Measurements from ENCODE around the gene PA2G4.
"Not testable (repeated sequence)": the region's sequence is repeated elsewhere in the genome, so short reads cannot be mapped to it uniquely, and the experiment has no call there.

The PA2G4 gene

DNA sequence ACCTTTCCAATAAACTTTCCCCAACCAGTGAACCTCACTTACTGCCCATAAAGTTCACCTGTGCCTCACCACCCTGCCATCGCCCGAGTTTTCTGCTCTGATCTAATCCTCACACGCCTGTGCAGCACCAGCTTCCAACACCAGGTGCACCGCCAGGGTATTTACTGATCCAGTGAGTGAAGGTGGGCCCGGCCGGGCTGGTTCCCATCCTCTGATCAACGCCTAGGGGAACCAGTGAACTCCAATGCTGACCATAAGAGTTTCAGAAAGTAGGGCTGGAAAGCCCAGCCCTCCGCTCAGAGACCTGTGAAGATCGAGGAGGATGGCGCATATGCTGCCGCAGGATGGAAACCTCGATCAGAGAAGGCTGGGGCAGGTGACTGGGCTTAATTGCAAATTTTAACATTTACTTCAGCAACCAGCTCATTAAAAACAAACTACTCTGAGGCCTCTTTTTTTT is 47.3 kb downstream of the PA2G4 start:
- peak overlapping the region; percentile 81 for H3K27ac ChIP-seq (ENCODE audit: low read depth, low read length)

DNA sequence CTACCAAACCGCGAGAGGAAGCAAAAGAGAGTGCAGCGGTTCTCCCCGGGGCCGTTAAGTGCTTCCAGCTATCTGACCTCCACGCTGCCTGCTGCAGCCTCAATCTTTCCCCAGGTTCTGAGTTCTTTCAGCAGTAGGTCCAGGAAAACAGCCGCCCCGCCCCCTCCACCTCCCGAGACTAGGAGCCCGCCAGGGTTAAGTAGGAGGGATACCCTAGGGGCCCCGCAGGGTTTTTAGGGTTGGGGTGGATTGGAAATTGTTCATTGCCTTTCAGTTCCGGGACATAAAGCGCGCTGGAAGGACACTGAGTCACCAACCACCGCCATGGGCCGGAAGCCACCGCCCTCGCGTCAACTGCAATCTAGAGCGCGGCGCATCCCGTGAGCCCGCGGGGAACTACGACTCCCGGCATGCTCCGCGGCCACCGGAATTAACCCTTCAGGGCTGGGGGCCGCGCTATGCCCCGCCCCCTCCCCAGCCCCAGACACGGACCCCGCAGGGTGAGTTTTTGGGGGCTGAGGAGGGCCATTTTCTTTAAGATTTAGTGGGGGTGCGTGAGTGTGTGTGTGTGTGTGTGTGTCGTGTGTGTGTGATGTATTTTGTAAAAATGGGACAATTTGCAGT is 47.9 kb downstream of the PA2G4 start, which contains the start of gene MYL6B:
Gene MYL6B, plus strand, starts transcription at position 456 of the 624 bp plus-strand sequence. CDS start 1,332 bp downstream, outside the sequence.
- Histone ChIP-seq H3K4me1 (ENCODE audit: control insufficient read depth in 1 of 2, insufficient read depth in 2 of 2, low read length in 2 of 2) (peaks cover 31% of the 10 kb centered on the region in 2 donors), H3K27ac (ENCODE audit: low read depth, low read length) (peak within 1 kb of the TSS; percentile 81), H3K27me3 (ENCODE audit: control insufficient read depth in 1 of 2, insufficient read depth in 2 of 2, low read length in 2 of 2) (no peaks in the 10 kb centered on the region), H3K9ac (ENCODE audit: low read depth in 1 of 2, low read length in 2 of 2) (peak within 1 kb of the TSS; percentile 79 to 85), H3K9me3 (ENCODE audit: control insufficient read depth in 1 of 2, low read length in 2 of 2) (no peaks in the 10 kb centered on the region), H3K4me3 (ENCODE audit: low read depth in 1 of 2, low read length in 2 of 2) (peak within 1 kb of the TSS; percentile 62 to 93), H3K36me3 (ENCODE audit: control insufficient read depth in 1 of 2, insufficient read depth in 2 of 2, low read length in 2 of 2) (no peaks in the 10 kb centered on the region)

More for the DNA sequence above, 47.3 kb downstream of the PA2G4 start:
- no peaks in the 10 kb centered on the region for H3K9me3 ChIP-seq (ENCODE audit: control insufficient read depth in 1 of 2, low read length in 2 of 2)
- H3K27me3 ChIP-seq (ENCODE audit: control insufficient read depth in 1 of 2, insufficient read depth in 2 of 2, low read length in 2 of 2): no peaks in the 10 kb centered on the region
- peaks cover 32 to 34% of the 10 kb centered on the region in 2 donors for H3K4me1 ChIP-seq (ENCODE audit: control insufficient read depth in 1 of 2, insufficient read depth in 2 of 2, low read length in 2 of 2)
- H3K36me3 ChIP-seq (ENCODE audit: control insufficient read depth in 1 of 2, insufficient read depth in 2 of 2, low read length in 2 of 2): no peaks in the 10 kb centered on the region
- H3K9ac ChIP-seq (ENCODE audit: low read depth in 1 of 2, low read length in 2 of 2): peak overlapping the region; percentile 79 to 85
- peak overlapping the region; percentile 62 to 93 for H3K4me3 ChIP-seq (ENCODE audit: low read depth in 1 of 2, low read length in 2 of 2)

DNA sequence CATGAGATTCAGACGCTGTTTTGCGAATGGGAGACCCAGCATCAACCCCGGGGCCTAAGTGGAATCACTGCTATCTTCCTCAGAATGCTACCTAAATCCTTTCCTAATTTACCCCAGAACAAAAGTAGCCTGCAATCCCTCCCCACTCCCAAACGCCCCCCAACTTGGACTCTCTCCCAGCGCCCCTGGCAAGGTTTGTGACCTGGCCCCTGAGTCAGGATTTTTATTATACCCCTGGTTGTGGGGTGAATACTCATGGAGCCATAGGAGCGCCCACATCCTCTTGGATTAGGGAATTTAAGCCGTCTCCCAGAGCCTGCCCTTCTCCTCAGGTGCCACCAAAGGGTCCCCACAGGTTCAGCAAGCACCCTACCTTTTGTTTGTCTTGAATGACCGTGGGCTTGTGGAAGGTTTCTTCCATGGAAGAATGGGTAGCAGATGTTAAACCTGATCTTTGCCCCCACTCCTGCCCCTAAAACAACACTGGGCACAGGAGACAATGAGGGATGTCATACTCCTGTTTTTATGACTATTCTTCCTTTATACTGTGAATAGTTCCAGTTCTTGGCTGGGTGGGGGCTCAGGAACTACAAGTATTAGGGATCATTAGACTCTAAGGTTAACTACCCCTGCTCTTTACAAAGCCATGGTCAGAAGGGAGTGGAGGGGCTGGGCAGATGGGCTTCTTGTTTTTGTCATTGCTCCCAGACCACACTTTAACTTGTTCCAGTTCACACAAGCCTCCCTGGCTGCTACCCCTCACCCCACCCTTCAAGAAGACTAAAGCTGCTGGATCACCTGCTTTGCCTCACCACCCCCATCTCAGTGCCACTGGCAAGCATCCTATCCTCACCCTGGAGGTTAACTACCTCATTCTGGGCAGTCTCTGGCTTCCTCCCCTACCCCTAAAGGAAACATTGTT is 48.7 kb downstream of the PA2G4 start:
- H3K4me3 ChIP-seq (ENCODE audit: low read depth in 1 of 2, low read length in 2 of 2): peak overlapping the region; percentile 62 to 93
- no peaks in the 10 kb centered on the region for H3K27me3 ChIP-seq (ENCODE audit: control insufficient read depth in 1 of 2, insufficient read depth in 2 of 2, low read length in 2 of 2)
- H3K9me3 ChIP-seq (ENCODE audit: control insufficient read depth in 1 of 2, low read length in 2 of 2): no peaks in the 10 kb centered on the region
- peak overlapping the region; percentile 35 to 85 for H3K9ac ChIP-seq (ENCODE audit: low read depth in 1 of 2, low read length in 2 of 2)
- H3K4me1 ChIP-seq (ENCODE audit: control insufficient read depth in 1 of 2, insufficient read depth in 2 of 2, low read length in 2 of 2): peaks cover 31 to 33% of the 10 kb centered on the region in 2 donors
- no peaks in the 10 kb centered on the region for H3K36me3 ChIP-seq (ENCODE audit: control insufficient read depth in 1 of 2, insufficient read depth in 2 of 2, low read length in 2 of 2)
- no peak overlapping the region for H3K27ac ChIP-seq (ENCODE audit: low read depth, low read length)

DNA sequence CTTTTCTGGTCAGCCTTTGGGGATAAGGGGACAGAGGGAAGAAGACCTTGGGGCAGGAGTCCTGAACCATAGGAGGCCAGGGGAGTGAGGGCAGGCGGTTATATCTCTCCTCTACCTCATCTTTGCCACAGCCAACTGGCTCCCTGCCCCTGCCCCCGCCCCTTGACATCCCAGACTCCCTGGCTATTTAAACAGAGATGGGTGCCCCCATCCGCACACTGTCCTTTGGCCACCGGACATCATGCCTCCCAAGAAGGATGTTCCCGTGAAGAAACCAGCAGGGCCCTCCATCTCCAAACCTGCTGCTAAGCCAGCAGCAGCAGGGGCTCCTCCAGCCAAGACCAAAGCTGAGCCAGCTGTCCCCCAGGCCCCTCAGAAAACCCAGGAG is 49.3 kb downstream of the PA2G4 start:
- Histone ChIP-seq H3K9me3 (ENCODE audit: control insufficient read depth in 1 of 2, low read length in 2 of 2) (no peaks in the 10 kb centered on the region), H3K36me3 (ENCODE audit: control insufficient read depth in 1 of 2, insufficient read depth in 2 of 2, low read length in 2 of 2) (no peaks in the 10 kb centered on the region), H3K27me3 (ENCODE audit: control insufficient read depth in 1 of 2, insufficient read depth in 2 of 2, low read length in 2 of 2) (no peaks in the 10 kb centered on the region), H3K4me1 (ENCODE audit: control insufficient read depth in 1 of 2, insufficient read depth in 2 of 2, low read length in 2 of 2) (peaks cover 31 to 33% of the 10 kb centered on the region in 2 donors), H3K4me3 (ENCODE audit: low read depth in 1 of 2, low read length in 2 of 2) (no peak overlapping the region), H3K27ac (ENCODE audit: low read depth, low read length) (no peak overlapping the region), H3K9ac (ENCODE audit: low read depth in 1 of 2, low read length in 2 of 2) (no peak overlapping the region)

DNA sequence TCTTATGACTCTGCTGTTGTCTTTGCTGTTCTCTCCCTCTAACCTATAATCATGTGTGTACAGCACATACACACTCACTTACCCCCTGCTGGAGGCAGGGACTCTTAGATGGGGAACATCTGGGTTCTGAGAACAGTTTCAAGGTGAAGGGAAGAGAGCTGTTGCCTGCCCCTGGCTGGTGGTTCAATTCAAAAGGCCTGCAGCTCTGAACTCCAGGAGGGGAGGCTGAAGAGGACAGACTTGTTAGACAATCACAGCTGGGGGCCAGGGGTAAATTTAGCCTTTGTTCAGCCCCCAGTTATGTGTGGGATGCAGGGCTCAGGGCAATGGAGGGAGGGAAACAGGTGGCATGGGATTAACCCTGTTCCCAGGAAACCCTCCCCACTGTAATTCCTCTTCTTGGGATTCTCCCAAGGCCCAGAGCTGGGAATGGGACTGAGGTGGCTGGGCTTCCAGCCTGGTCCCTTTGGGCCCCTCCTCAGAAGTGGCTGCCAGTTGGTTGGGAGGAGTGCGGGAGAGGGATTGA is 50.0 kb downstream of the PA2G4 start:
- no peak overlapping the region for H3K9ac ChIP-seq (ENCODE audit: low read depth in 1 of 2, low read length in 2 of 2)
- H3K27me3 ChIP-seq (ENCODE audit: control insufficient read depth in 1 of 2, insufficient read depth in 2 of 2, low read length in 2 of 2): no peaks in the 10 kb centered on the region
- peaks cover 31 to 34% of the 10 kb centered on the region in 2 donors for H3K4me1 ChIP-seq (ENCODE audit: control insufficient read depth in 1 of 2, insufficient read depth in 2 of 2, low read length in 2 of 2)
- H3K36me3 ChIP-seq (ENCODE audit: control insufficient read depth in 1 of 2, insufficient read depth in 2 of 2, low read length in 2 of 2): peaks cover 0 to 1% of the 10 kb centered on the region in 2 donors
- H3K9me3 ChIP-seq (ENCODE audit: control insufficient read depth in 1 of 2, low read length in 2 of 2): no peaks in the 10 kb centered on the region
- H3K27ac ChIP-seq (ENCODE audit: low read depth, low read length): no peak overlapping the region
- H3K4me3 ChIP-seq (ENCODE audit: low read depth in 1 of 2, low read length in 2 of 2): no peak overlapping the region

DNA sequence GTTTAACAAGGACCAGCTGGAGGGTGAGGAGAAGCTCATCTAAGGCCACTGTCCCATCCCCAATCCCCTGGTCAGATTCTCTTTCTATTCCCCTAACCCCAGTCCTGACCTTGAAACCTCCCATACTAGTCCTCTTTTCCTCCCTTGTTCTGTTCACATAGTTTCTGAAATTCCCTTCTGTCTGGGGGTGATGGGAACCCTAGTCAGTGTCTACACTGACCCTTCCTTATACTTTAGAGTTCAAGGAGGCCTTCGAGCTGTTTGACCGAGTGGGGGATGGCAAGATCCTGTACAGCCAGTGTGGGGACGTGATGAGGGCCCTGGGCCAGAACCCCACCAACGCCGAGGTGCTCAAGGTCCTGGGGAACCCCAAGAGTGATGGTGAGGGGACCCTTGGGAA is 50.5 kb downstream of the PA2G4 start:
- H3K27me3 ChIP-seq (ENCODE audit: control insufficient read depth in 1 of 2, insufficient read depth in 2 of 2, low read length in 2 of 2): no peaks in the 10 kb centered on the region
- no peak overlapping the region for H3K9ac ChIP-seq (ENCODE audit: low read depth in 1 of 2, low read length in 2 of 2)
- H3K4me1 ChIP-seq (ENCODE audit: control insufficient read depth in 1 of 2, insufficient read depth in 2 of 2, low read length in 2 of 2): peaks cover 35 to 39% of the 10 kb centered on the region in 2 donors
- no peak overlapping the region for H3K4me3 ChIP-seq (ENCODE audit: low read depth in 1 of 2, low read length in 2 of 2)
- no peaks in the 10 kb centered on the region for H3K9me3 ChIP-seq (ENCODE audit: control insufficient read depth in 1 of 2, low read length in 2 of 2)
- H3K27ac ChIP-seq (ENCODE audit: low read depth, low read length): no peak overlapping the region
- H3K36me3 ChIP-seq (ENCODE audit: control insufficient read depth in 1 of 2, insufficient read depth in 2 of 2, low read length in 2 of 2): peaks cover 2 to 6% of the 10 kb centered on the region in 2 donors

DNA sequence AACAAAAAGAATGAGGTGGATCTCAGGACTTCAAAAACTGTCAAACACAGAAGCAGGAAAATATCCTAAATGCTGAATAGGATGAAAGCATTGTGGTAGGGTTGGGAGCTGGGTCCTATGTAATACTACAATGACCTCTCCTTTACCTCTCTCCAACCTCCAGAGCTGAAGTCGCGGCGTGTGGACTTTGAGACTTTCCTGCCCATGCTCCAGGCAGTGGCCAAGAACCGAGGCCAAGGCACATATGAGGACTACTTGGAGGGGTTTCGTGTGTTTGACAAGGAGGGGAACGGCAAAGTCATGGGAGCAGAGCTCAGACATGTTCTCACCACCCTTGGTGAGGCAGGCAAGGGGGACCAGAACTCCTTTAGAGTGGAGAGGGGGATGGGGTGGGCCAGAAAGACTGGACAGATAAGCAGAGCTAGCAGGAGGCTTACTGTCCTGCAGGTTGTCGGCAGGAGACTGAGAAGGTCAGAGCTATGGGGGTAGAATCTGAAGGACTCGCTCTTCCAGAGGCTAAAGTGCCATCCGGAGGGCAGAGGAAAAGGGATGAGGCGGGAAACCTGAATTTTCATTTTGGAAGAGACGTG is 51.0 kb downstream of the PA2G4 start:
- no peaks in the 10 kb centered on the region for H3K27me3 ChIP-seq (ENCODE audit: control insufficient read depth in 1 of 2, insufficient read depth in 2 of 2, low read length in 2 of 2)
- H3K9me3 ChIP-seq (ENCODE audit: control insufficient read depth in 1 of 2, low read length in 2 of 2): no peaks in the 10 kb centered on the region
- peaks cover 7 to 12% of the 10 kb centered on the region in 2 donors for H3K36me3 ChIP-seq (ENCODE audit: control insufficient read depth in 1 of 2, insufficient read depth in 2 of 2, low read length in 2 of 2)
- no peak overlapping the region for H3K9ac ChIP-seq (ENCODE audit: low read depth in 1 of 2, low read length in 2 of 2)
- peaks cover 39 to 44% of the 10 kb centered on the region in 2 donors for H3K4me1 ChIP-seq (ENCODE audit: control insufficient read depth in 1 of 2, insufficient read depth in 2 of 2, low read length in 2 of 2)
- H3K27ac ChIP-seq (ENCODE audit: low read depth, low read length): no peak overlapping the region
- no peak overlapping the region for H3K4me3 ChIP-seq (ENCODE audit: low read depth in 1 of 2, low read length in 2 of 2)

DNA sequence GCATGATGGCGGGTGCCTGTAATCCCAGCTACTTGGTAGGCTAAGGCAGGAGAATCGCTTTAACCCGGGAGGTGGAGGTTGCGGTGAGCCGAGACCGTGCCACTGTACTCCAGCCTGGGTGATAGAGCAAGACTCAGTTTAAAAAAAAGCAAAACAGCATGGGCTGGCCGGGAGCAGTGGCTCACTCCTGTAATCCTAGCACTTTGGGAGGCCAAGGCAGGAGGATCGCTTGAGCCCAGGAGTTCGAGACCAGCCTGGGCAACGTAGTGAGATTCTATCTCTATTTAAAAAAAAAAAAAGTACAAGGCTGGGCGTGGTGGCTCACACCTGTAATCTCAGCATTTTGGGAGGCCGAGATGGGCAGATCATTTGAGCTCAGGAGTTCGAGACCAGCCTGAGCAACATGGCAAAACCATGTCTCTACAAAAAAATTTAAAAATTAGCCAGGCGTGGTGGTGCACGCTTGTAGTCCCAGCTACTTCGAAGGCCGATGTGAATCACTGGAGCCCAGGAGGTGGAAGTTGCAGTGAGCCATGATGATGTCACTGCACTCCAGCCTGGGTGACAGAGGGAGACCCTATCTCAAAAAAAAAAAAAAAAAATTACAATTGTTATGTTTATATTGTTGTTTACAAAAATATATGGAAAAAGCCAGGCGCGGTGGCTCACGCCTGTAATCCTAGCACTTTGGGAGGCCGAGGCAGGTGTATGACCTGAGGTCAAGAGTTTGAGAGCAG is 52.3 kb downstream of the PA2G4 start:
- Histone ChIP-seq H3K4me1 (ENCODE audit: control insufficient read depth in 1 of 2, insufficient read depth in 2 of 2, low read length in 2 of 2) (peaks cover 42 to 52% of the 10 kb centered on the region in 2 donors), H3K36me3 (ENCODE audit: control insufficient read depth in 1 of 2, insufficient read depth in 2 of 2, low read length in 2 of 2) (peaks cover 20 to 24% of the 10 kb centered on the region in 2 donors), H3K4me3 (ENCODE audit: low read depth in 1 of 2, low read length in 2 of 2) (peak overlapping the region; percentile 76 to 78), H3K9ac (ENCODE audit: low read depth in 1 of 2, low read length in 2 of 2) (peak overlapping the region; percentile 94 to 100)
- not testable (repeated sequence) for H3K9me3 ChIP-seq (ENCODE audit: control insufficient read depth in 1 of 2, low read length in 2 of 2); H3K27me3 ChIP-seq (ENCODE audit: control insufficient read depth in 1 of 2, insufficient read depth in 2 of 2, low read length in 2 of 2); H3K27ac ChIP-seq (ENCODE audit: low read depth, low read length)

DNA sequence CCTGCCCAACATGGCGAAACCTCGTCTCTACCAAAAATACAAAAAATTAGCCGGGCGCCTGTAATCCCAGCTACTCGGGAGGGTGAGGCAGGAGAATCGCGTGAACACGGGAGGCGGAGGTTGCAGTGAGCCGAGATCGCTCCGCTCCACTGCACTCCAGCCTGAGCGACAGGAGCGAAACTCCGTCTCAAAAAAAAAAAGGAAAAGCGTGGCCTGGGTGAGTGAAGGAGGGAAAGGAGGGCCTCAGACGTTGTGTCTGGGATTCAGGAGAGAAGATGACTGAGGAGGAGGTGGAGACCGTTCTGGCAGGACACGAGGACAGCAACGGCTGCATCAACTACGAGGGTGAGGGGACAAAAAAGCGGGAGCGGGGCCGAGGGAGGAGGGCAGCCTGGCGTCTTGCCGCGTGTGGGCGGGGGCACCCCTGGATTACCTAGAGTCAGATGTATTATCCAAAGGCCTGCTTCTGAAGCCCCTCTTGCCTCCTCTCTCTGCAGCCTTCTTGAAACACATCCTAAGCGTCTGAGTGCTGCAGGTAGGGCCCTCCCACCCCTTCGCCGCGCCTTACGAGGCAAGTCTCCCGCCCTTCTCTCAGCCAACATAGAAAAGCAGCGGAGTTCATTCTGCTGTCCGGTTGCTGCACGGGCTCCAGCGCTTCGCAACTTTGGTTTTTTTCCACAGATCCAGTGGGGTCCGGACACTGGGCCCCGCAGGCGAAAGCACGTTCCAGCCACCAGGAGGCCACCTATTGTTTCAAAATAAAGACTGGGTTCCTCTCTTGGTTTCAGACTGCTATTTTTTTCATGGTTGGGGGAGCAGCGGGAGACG is 53.1 kb downstream of the PA2G4 start:
- H3K4me1 ChIP-seq (ENCODE audit: control insufficient read depth in 1 of 2, insufficient read depth in 2 of 2, low read length in 2 of 2): peaks cover 43 to 56% of the 10 kb centered on the region in 2 donors
- peak overlapping the region; percentile 94 to 100 for H3K9ac ChIP-seq (ENCODE audit: low read depth in 1 of 2, low read length in 2 of 2)

More for the DNA sequence above, 53.1 kb downstream of the PA2G4 start:
- peak overlapping the region; percentile 76 to 78 for H3K4me3 ChIP-seq (ENCODE audit: low read depth in 1 of 2, low read length in 2 of 2)
- peaks cover 28 to 31% of the 10 kb centered on the region in 2 donors for H3K36me3 ChIP-seq (ENCODE audit: control insufficient read depth in 1 of 2, insufficient read depth in 2 of 2, low read length in 2 of 2)
- no peaks in the 10 kb centered on the region for H3K27me3 ChIP-seq (ENCODE audit: control insufficient read depth in 1 of 2, insufficient read depth in 2 of 2, low read length in 2 of 2)
- no peaks in the 10 kb centered on the region for H3K9me3 ChIP-seq (ENCODE audit: control insufficient read depth in 1 of 2, low read length in 2 of 2)
- H3K27ac ChIP-seq (ENCODE audit: low read depth, low read length): peak overlapping the region; percentile 78
